Right lobe of liver (tissue), 6 donors: ENCODE data around the gene DENR. TPM values are rescaled to one million over a fixed set of nuclear protein-coding genes. Genes with fewer than 3 reads are reported as not detected.

Source experiments
- ATAC-seq, 4 donors: fragments of 200-7000 bp; cut with Tn5 transposase; one replicate each; pipeline ENCODE4 v1.9.1; 2020; ENCODE audit warnings: mild to moderate bottlenecking in 4 of 4, moderate library complexity in 4 of 4
- DNase-seq, 3 donors: peaks; one replicate each; pipeline ENCODE4 v3.0.0-alpha.2; 2020
- H3K27ac ChIP-seq, 3 donors: fragments of 200-600 bp; one replicate each; pipeline ENCODE4 v1.8.0; 2022
- H3K27me3 ChIP-seq, 2 donors: fragments of 200-600 bp; one replicate each; pipeline ENCODE4 v1.8.0; 2022
- H3K36me3 ChIP-seq, 4 donors: fragments of 200-600 bp; sonication (generic) in 1 of 4; one replicate each; pipeline versions ENCODE4 v1.5.1 to v1.8.0; 2017 to 2022; ENCODE audit warnings: control low read depth in 1 of 4
- H3K4me1 ChIP-seq, 4 donors: fragments of 200-600 bp; sonication (generic) in 1 of 4; one replicate each; pipeline versions ENCODE4 v1.5.1 to v1.8.0; 2017 to 2022; ENCODE audit warnings: control low read depth in 1 of 4
- H3K4me3 ChIP-seq, 3 donors: fragments of 200-600 bp; one replicate each; pipeline ENCODE4 v1.8.0; 2022
- H3K9me3 ChIP-seq, 4 donors: fragments of 200-600 bp; sonication (generic) in 1 of 4; one replicate each; pipeline versions ENCODE4 v1.5.1 to v1.8.0; 2017 to 2022; ENCODE audit warnings: control low read depth in 1 of 4
- CTCF ChIP-seq, 4 donors: fragments of 200-600 bp in 3 of 4; fragments of 450-650 bp in 1 of 4; IDR thresholded peaks; one replicate each; pipeline versions ENCODE4 v1.5.1 to v1.8.0; 2016 to 2022; ENCODE audit warnings: antibody characterized with exemption in 4 of 4, mild to moderate bottlenecking in 2 of 4
- POLR2A ChIP-seq: fragments of 450-650 bp; IDR thresholded peaks from one replicate; pipeline ENCODE4 v1.6.1; 2017; ENCODE audit warnings: antibody characterized with exemption, mild to moderate bottlenecking
- WGBS: methylation state at CpG from one replicate; pipeline ENCODE4 v1.1.6; 2018; ENCODE audit warnings: low coverage, low lambda C conversion rate; ENCODE audit not compliant: insufficient coverage; ENCODE audit errors: missing lambda C conversion rate; 5-methylcytosine and 5-hydroxymethylcytosine counted together
- intact Hi-C, 2 donors: fragments of 100-400 bp; cut with DNase I; formaldehyde crosslinking; loops; one replicate each; pipeline versions ENCODE4 v1.11.2 to v1.14.1; 2022
- total RNA-seq, 6 experiments: library from RNA; depleted of rRNA in 2 of 6; stranded (reverse); fragments of >200 nt in 2 of 6; fragmentation: NEBNext Ultra II Directional in 3 of 6; extraction: Animal tissue kit (Norgen Biotek cat#: 25700) in 3 of 6; gene quantifications; one replicate each; pipeline versions ENCODE4 v1.1.0 to v1.2.4, GENCODE V29; 2016 to 2023
- donor health status: DM: no; HTN: yes; CAD: no.
- donor health status: DM: no; HTN: no; CAD: no.
- donor health status: DM: no; HTN: no; CAD: no.
- donor health status: DM: no; HTN: yes; CAD: no.
- donor health status: DM: no; HTN: yes; CAD: no.

DENR gene
- total RNA-seq, 6 experiments from 2014 or later, result 11.3 to 18.2 (median 14.5) TPM

DNA sequence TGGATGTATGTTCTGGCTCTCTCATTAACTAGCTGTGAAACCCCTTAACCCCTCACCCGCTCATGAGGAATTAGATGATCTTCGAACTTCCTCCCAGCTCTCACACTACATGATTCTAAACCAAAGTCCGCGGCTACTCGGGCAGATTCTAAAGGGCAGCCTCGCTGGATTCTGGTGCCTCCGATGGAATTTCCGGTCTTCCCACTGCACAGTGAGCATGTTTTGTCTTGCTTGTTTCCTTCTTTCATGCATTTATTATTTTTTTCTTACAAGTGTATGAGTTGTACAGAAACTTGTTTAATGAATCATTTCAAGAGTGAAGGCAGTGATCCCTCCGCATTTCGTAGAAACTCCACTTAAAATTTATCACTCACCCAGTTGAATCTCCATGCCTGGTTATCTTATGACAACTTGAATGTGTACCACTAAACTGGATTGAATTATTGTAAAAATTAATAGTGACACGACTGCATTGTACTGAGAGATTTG lies 31.5 kb upstream of the DENR start:
- Histone ChIP-seq H3K27me3 (no peaks in the 10 kb centered on the region), H3K27ac (no peak overlapping the region), H3K36me3 (no peaks in the 10 kb centered on the region), H3K4me1 (no peaks in the 10 kb centered on the region), H3K9me3 (no peaks in the 10 kb centered on the region), H3K4me3 (no peak overlapping the region)
- TF ChIP-seq POLR2A, result no peak
- TF ChIP-seq CTCF (IDR thresholded peaks at IDR 0.05), result no peak
- 49% methylated on average over 11 of the region's 11 CpGs for WGBS
- intact Hi-C loops, result no loop called here
- ATAC-seq (peak in 1 of 4 donors; percentile 28), DNase-seq (no peak)

DNA sequence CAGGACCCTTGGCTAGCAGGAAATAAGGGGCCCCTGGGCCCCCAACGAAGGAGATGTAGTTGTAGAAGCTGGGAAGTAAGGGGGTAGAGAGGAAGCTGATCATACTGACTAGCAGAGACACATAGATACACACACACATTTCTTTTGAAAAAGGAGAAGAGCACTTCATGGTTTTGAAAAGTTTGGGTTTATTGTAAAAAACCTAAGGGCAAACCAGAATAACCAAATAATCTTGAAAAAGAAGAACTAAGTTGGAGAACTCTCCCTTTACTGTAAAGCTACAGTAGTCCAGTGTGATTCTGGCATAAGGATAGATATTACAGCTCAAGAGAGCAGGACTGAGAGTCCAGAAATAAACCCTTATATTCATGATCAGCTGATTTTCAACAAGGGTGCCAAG lies 30.2 kb upstream of the DENR start:
- Histone ChIP-seq H3K9me3 (no peaks in the 10 kb centered on the region), H3K27me3 (no peaks in the 10 kb centered on the region), H3K36me3 (no peaks in the 10 kb centered on the region), H3K27ac (no peak overlapping the region), H3K4me3 (no peak overlapping the region), H3K4me1 (no peaks in the 10 kb centered on the region)
- 63% methylated on average over 1 of the region's 1 CpG for WGBS
- intact Hi-C loops, result no loop called here
- TF ChIP-seq POLR2A (no peak), CTCF (IDR thresholded peaks at IDR 0.05) (no peak)
- DNase-seq (no peak), ATAC-seq (peak in 2 of 4 donors; percentile 19 to 36)

- intact Hi-C loops, result no loop called here
- DNase-seq (no peak), ATAC-seq (no peak)
- no peaks in the 10 kb centered on the region for H3K27me3 ChIP-seq
- no peaks in the 10 kb centered on the region for H3K36me3 ChIP-seq
- H3K4me3 ChIP-seq, result no peak overlapping the region
- H3K27ac ChIP-seq, result no peak overlapping the region
- 78% methylated on average over 9 of the region's 12 CpGs for WGBS
- H3K4me1 ChIP-seq, result no peaks in the 10 kb centered on the region
- no peak for TF ChIP-seq POLR2A
- TF ChIP-seq CTCF (IDR thresholded peaks at IDR 0.05), result no peak
- no peaks in the 10 kb centered on the region for H3K9me3 ChIP-seq
Measured at GRCh38 chr12:122724641-122725243, 27.9 kb upstream of the DENR start.

GRCh38 chr12:122725452-122726079 lies 27.1 kb upstream of the DENR start:
- Histone ChIP-seq H3K9me3 (no peaks in the 10 kb centered on the region), H3K27ac (no peak overlapping the region)
- 60% methylated on average over 6 of the region's 6 CpGs for WGBS

More at GRCh38 chr12:122725452-122726079, 27.1 kb upstream of the DENR start:
- Histone ChIP-seq H3K27me3 (no peaks in the 10 kb centered on the region), H3K36me3 (no peaks in the 10 kb centered on the region), H3K4me1 (no peaks in the 10 kb centered on the region), H3K4me3 (no peak overlapping the region)
- ATAC-seq, result no peak
- no peak for DNase-seq
- TF ChIP-seq CTCF (IDR thresholded peaks at IDR 0.05), result no peak
- TF ChIP-seq POLR2A, result no peak
- intact Hi-C loops, result no loop called here
